Trophoblast cell (in vitro differentiated cells and primary cell): ENCODE results near the gene CLASP1.
A peak's percentile ranks its signal among the peaks of the same experiment; 100 is the strongest.

Experiments used
- DNase-seq, 2 donors: peaks; one replicate each; pipeline ENCODE4 v3.0.0-alpha.2; 2016
- H2AFZ ChIP-seq: 2 replicates; pipeline ENCODE4 v1.6.1; 2013; ENCODE audit warnings: low read length, moderate library complexity, mild to moderate bottlenecking; ENCODE audit not compliant: insufficient read depth, poor library complexity
- H2AK5ac ChIP-seq: 2 replicates; pipeline ENCODE4 v1.6.1; 2013; ENCODE audit warnings: mild to moderate bottlenecking, low read length
- H2BK120ac ChIP-seq: 2 replicates; pipeline ENCODE4 v1.6.1; 2013; ENCODE audit warnings: low read length, mild to moderate bottlenecking, moderate library complexity; ENCODE audit not compliant: insufficient read depth, poor library complexity
- H2BK12ac ChIP-seq: 2 replicates; pipeline ENCODE4 v1.6.1; 2013; ENCODE audit warnings: mild to moderate bottlenecking, low read length, moderate library complexity
- H2BK5ac ChIP-seq: 2 replicates; pipeline ENCODE4 v1.6.1; 2013; ENCODE audit warnings: low read length, low read depth, moderate library complexity, mild to moderate bottlenecking; ENCODE audit not compliant: poor library complexity
- H3K14ac ChIP-seq: 2 replicates; pipeline ENCODE4 v1.6.1; 2013; ENCODE audit warnings: mild to moderate bottlenecking, low read length
- H3K18ac ChIP-seq: 2 replicates; pipeline ENCODE4 v1.6.1; 2013; ENCODE audit warnings: mild to moderate bottlenecking, low read length
- H3K23ac ChIP-seq: 2 replicates; pipeline ENCODE4 v1.6.1; 2013; ENCODE audit warnings: low read length
- H3K27ac ChIP-seq: 2 replicates; pipeline ENCODE4 v1.5.1; 2013; ENCODE audit warnings: low read depth, mild to moderate bottlenecking, inconsistent platforms, low read length, moderate library complexity
- H3K27me3 ChIP-seq: 2 replicates; pipeline ENCODE4 v1.6.1; 2013; ENCODE audit warnings: inconsistent platforms, mild to moderate bottlenecking, low read length, moderate library complexity; ENCODE audit not compliant: insufficient read depth
- H3K36me3 ChIP-seq, 2 experiments: 1 replicate in 1 of 2; 2 replicates in 1 of 2; pipeline ENCODE4 v1.6.1; 2013; ENCODE audit warnings: low read length in 2 of 2, mild to moderate bottlenecking in 2 of 2, moderate library complexity in 1 of 2; ENCODE audit not compliant: insufficient read depth in 2 of 2, control insufficient read depth in 1 of 2
- H3K4ac ChIP-seq: 2 replicates; pipeline ENCODE4 v1.6.1; 2013; ENCODE audit warnings: low read depth, mild to moderate bottlenecking, low read length, moderate library complexity
- H3K4me1 ChIP-seq, 2 experiments: 1 replicate in 1 of 2; 2 replicates in 1 of 2; pipeline ENCODE4 v1.6.1; 2013; ENCODE audit warnings: low read length in 2 of 2, mild to moderate bottlenecking in 2 of 2, moderate library complexity in 1 of 2; ENCODE audit not compliant: insufficient read depth in 2 of 2, control insufficient read depth in 1 of 2
- H3K4me2 ChIP-seq: 2 replicates; pipeline ENCODE4 v1.6.1; 2013; ENCODE audit warnings: inconsistent platforms, mild to moderate bottlenecking, low read length, moderate library complexity
- H3K4me3 ChIP-seq: 2 replicates; pipeline ENCODE4 v1.5.1; 2013; ENCODE audit warnings: mild to moderate bottlenecking, low read depth, low read length, inconsistent platforms
- H3K79me1 ChIP-seq: one replicate; pipeline ENCODE4 v1.6.1; 2013; ENCODE audit warnings: low read length
- H3K79me2 ChIP-seq: 2 replicates; pipeline ENCODE4 v1.6.1; 2013; ENCODE audit warnings: low read length, mild to moderate bottlenecking; ENCODE audit not compliant: control insufficient read depth, insufficient read depth, poor library complexity
- H3K9ac ChIP-seq: 2 replicates; pipeline ENCODE4 v1.6.1; 2013; ENCODE audit warnings: mild to moderate bottlenecking, low read length
- H3K9me3 ChIP-seq: 2 replicates; pipeline ENCODE4 v1.6.1; 2013; ENCODE audit warnings: low read depth, mild to moderate bottlenecking, control low read depth, inconsistent platforms, low read length; ENCODE audit not compliant: insufficient read depth
- H4K12ac ChIP-seq: 2 replicates; pipeline ENCODE4 v1.6.1; 2013; ENCODE audit warnings: low read depth, mild to moderate bottlenecking, low read length, moderate library complexity
- H4K8ac ChIP-seq: 2 replicates; pipeline ENCODE4 v1.6.1; 2013; ENCODE audit warnings: low read depth, mild to moderate bottlenecking, low read length, moderate library complexity
- H4K91ac ChIP-seq: one replicate; pipeline ENCODE4 v1.6.1; 2013; ENCODE audit warnings: low read depth, mild to moderate bottlenecking, low read length, moderate library complexity
- WGBS: extraction: QIAGEN DNeasy Blood & Tissue Kit; methylation state at CpG from one replicate; pipeline ENCODE4 v1.1.7; 2013; ENCODE audit warnings: missing lambda C conversion rate; ENCODE audit not compliant: insufficient read length, insufficient coverage; ENCODE audit errors: extremely low coverage; 5-methylcytosine and 5-hydroxymethylcytosine counted together

Gene CLASP1

DNA sequence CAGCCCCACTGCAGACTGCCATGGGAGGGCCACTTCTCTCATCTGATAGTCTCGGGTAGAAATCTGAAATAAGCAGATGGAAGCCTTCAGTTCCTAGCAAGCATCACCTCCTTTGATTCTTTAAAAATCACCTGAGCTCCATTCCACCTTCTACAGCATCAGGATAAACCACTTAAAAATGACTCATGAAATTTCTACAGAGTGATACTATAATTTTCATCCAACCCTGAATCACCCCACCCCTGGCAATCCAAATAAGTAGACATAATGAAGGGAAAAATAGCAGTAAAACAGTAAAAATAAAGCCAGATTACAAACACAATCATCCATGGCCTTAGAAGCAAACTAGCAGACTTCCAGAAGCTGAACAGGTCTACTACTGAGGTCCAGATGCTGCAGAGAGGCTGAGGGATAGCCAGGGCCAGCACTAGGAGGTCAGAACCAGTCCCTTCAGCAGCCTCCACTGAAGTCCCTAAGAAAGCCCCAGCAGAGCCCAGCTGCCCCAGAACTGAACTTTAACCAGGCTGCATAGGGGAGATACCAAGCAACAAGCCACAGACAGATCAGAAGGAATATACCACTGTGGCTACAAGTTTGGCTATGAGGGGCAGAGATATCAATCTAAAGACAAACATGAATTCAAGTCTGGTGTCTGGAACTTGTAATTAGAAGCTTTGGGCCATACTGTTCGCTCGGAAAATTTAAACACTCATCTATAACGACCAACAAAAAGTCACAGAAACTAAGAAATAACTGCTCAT is 173.3 kb downstream of the CLASP1 start:
- Histone ChIP-seq H3K9me3 (no peaks in the 10 kb centered on the region), H3K27ac (peak overlapping the region; percentile 21), H3K36me3 (peaks cover under 1% of the 10 kb centered on the region in 2 experiments), H4K12ac (no peak overlapping the region), H3K14ac (no peak overlapping the region), H2BK120ac (no peak overlapping the region), H3K4ac (no peak overlapping the region), H2AFZ (no peak overlapping the region), H4K91ac (no peak overlapping the region), H2BK5ac (no peak overlapping the region), H2BK12ac (no peak overlapping the region), H3K23ac (no peak overlapping the region), H3K27me3 (no peaks in the 10 kb centered on the region), H3K4me2 (no peak overlapping the region), H4K8ac (no peak overlapping the region), H3K4me1 (peaks cover 2 to 16% of the 10 kb centered on the region in 2 experiments), H3K79me1 (no peaks in the 10 kb centered on the region), H3K9ac (no peak overlapping the region), H2AK5ac (no peak overlapping the region), H3K4me3 (no peak overlapping the region), H3K79me2 (no peaks in the 10 kb centered on the region), H3K18ac (no peak overlapping the region)
- DNase-seq: no peak
- WGBS: no CpG with 5 or more reads among the region's 4 CpGs

DNA sequence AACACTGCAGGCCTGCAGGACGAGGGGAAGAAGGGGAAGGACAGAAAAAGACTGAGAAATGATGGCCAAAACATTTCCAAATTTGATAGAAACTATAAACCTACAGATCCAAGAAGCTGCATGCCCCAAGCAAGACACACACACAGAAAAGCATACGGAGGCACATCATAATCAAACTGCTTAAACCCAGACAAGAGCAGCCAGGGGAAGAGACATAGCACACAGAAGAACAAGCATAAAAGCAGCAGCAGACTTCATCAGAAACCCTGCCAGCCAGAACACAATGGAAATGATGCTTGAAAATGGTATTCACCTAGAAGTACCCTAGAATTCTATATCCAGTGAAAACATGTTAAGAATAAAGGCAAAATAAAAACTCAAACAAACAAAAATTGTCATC is 175.8 kb downstream of the CLASP1 start:
- Histone ChIP-seq H3K27ac (no peak overlapping the region), H3K4me3 (no peak overlapping the region)
- WGBS: no CpG with 5 or more reads among the region's 2 CpGs

DNA sequence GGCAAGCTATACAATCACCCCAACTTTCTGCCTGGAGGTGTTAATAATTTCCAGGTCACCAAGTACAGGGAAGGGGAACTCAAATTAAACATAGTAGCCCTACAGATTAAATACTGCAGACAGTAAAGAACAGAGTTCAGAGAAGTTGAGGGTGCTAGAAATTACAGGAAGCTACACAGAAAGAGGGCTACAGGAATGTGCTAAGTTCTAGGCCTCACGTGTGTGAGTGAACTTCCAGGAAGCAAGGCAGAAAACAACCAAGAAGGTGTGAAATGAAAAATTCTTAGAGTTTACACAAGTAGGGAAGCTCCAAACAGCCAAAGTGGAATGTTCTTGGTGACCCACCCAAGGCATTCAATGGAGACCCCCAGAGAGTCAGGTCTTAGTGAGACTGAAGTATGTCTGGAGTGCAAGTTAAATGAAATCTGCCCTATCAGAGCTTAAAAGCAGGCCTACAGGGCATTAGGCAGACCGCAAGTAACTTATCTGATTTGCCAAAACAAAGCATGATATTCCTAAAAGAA is 176.7 kb downstream of the CLASP1 start:
- no peak overlapping the region for H2BK120ac ChIP-seq
- no peak overlapping the region for H4K12ac ChIP-seq
- H2AK5ac ChIP-seq: no peak overlapping the region
- H4K91ac ChIP-seq: peak overlapping the region; percentile 6
- no peak overlapping the region for H3K14ac ChIP-seq
- no peak overlapping the region for H3K4me3 ChIP-seq
- H3K79me1 ChIP-seq: no peaks in the 10 kb centered on the region
- H2AFZ ChIP-seq: no peak overlapping the region
- H3K4me2 ChIP-seq: peak overlapping the region; percentile 36
- peaks cover 8 to 11% of the 10 kb centered on the region in 2 experiments for H3K36me3 ChIP-seq
- peak overlapping the region; percentile 49 for H2BK12ac ChIP-seq
- H2BK5ac ChIP-seq: peak overlapping the region; percentile 31
- H3K27ac ChIP-seq: peak overlapping the region; percentile 74
- H4K8ac ChIP-seq: peak overlapping the region; percentile 60
- no peaks in the 10 kb centered on the region for H3K27me3 ChIP-seq
- DNase-seq: no peak
- no CpG with 5 or more reads among the region's 2 CpGs for WGBS
- peaks cover 2 to 16% of the 10 kb centered on the region in 2 experiments for H3K4me1 ChIP-seq
- no peak overlapping the region for H3K23ac ChIP-seq
- no peak overlapping the region for H3K4ac ChIP-seq
- H3K9me3 ChIP-seq: no peaks in the 10 kb centered on the region
- no peak overlapping the region for H3K18ac ChIP-seq
- no peak overlapping the region for H3K9ac ChIP-seq
- no peaks in the 10 kb centered on the region for H3K79me2 ChIP-seq

More for the DNA sequence above, 175.8 kb downstream of the CLASP1 start:
- H4K91ac ChIP-seq: no peak overlapping the region
- no peak overlapping the region for H2BK120ac ChIP-seq
- H3K9ac ChIP-seq: no peak overlapping the region
- no peaks in the 10 kb centered on the region for H3K9me3 ChIP-seq
- no peak overlapping the region for H3K14ac ChIP-seq
- no peak overlapping the region for H3K23ac ChIP-seq
- no peak overlapping the region for H4K8ac ChIP-seq
- H3K18ac ChIP-seq: no peak overlapping the region
- H2AFZ ChIP-seq: no peak overlapping the region
- peak overlapping the region; percentile 49 for H2BK12ac ChIP-seq
- peaks cover 8 to 11% of the 10 kb centered on the region in 2 experiments for H3K36me3 ChIP-seq
- no peak overlapping the region for H3K4ac ChIP-seq
- H3K79me2 ChIP-seq: no peaks in the 10 kb centered on the region
- H3K4me1 ChIP-seq: peaks cover 2 to 16% of the 10 kb centered on the region in 2 experiments
- DNase-seq: no peak
- no peaks in the 10 kb centered on the region for H3K79me1 ChIP-seq
- H4K12ac ChIP-seq: no peak overlapping the region
- H3K4me2 ChIP-seq: no peak overlapping the region
- H2BK5ac ChIP-seq: no peak overlapping the region
- H3K27me3 ChIP-seq: no peaks in the 10 kb centered on the region
- no peak overlapping the region for H2AK5ac ChIP-seq

DNA sequence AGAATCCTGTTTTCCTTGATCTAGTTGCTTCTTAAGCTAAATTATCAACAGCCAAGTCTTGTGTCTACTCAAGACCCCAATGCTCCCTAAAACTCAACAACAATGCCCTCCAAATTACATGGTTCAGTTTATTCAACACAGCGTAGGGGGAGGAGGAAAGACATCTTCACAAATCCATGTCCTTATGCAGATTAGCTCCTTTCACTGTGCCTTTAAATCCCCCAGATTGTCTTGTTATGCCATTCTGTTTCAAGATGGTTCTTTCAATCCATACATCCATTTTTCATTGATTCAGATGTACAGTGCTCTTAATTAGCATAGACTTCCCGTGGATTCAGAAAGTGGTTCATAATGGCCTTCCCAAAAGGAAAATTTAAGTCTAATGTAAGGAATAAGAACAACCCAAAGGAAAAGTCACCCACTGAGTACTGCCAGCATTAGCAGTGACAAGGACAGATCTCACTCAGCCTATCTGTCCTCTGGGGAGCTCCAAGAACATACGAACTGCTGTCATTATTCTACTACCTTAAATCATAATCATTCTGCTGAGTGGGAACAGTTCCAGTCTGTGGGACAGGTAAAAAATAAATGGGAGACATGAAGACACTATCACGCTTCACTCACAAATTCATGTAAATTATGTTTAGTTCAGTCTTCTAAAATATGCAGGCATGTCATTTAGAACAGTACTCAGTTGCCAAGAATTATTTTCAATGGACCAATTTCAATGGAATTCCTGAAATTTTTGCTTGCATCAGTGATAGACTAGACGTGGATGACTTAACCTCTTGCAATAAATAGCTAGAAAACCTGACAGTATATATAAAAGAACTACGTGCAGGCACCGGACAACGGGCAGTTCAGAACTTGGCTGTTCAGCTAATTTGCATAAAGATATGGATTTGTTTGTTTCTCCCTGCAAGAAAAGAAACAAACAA is 177.5 kb downstream of the CLASP1 start:
- H3K79me1 ChIP-seq: no peaks in the 10 kb centered on the region
- no peak overlapping the region for H4K12ac ChIP-seq
- DNase-seq: peak in 1 of 2 donors; percentile 72
- no peak overlapping the region for H2BK12ac ChIP-seq
- H3K4me2 ChIP-seq: peak overlapping the region; percentile 36
- H3K36me3 ChIP-seq: peaks cover 9 to 12% of the 10 kb centered on the region in 2 experiments
- no peak overlapping the region for H3K23ac ChIP-seq
- no peak overlapping the region for H4K8ac ChIP-seq
- no peak overlapping the region for H2AK5ac ChIP-seq
- peaks cover 2 to 16% of the 10 kb centered on the region in 2 experiments for H3K4me1 ChIP-seq
- H3K4ac ChIP-seq: no peak overlapping the region
- no peak overlapping the region for H3K4me3 ChIP-seq
- H3K79me2 ChIP-seq: no peaks in the 10 kb centered on the region
- no peaks in the 10 kb centered on the region for H3K9me3 ChIP-seq
- no peak overlapping the region for H2BK120ac ChIP-seq
- H2BK5ac ChIP-seq: no peak overlapping the region
- no peak overlapping the region for H3K9ac ChIP-seq
- peak overlapping the region; percentile 74 for H3K27ac ChIP-seq
- H4K91ac ChIP-seq: no peak overlapping the region
- H2AFZ ChIP-seq: no peak overlapping the region
- no peaks in the 10 kb centered on the region for H3K27me3 ChIP-seq
- no peak overlapping the region for H3K18ac ChIP-seq
- H3K14ac ChIP-seq: no peak overlapping the region
- no CpG with 5 or more reads among the region's 8 CpGs for WGBS
